ENCODE measurements around the gene DENND1B.
"Not testable (repeated sequence)": the region's sequence is repeated elsewhere in the genome, so short reads cannot be mapped to it uniquely, and the experiment has no call there.

The DENND1B gene

GRCh38 chr1:197744979-197745378 is 30.3 kb downstream of the DENND1B start:
- no peak for DNase-seq (ENCODE audit: low read depth)

- no peak for DNase-seq (ENCODE audit: low read depth)
These were observed 31.7 kb downstream of the DENND1B start for GRCh38 chr1:197743578-197743977.

- DNase-seq (ENCODE audit: low read depth), result no peak
These were observed 34.3 kb downstream of the DENND1B start for GRCh38 chr1:197740992-197741391.

GRCh38 chr1:197738927-197739326 is 36.4 kb downstream of the DENND1B start:
- no peak for DNase-seq (ENCODE audit: low read depth)

GRCh38 chr1:197737916-197738315 is 37.4 kb downstream of the DENND1B start:
- no peak for DNase-seq (ENCODE audit: low read depth)

- DNase-seq (ENCODE audit: low read depth), result no peak
These were observed 38.6 kb downstream of the DENND1B start for GRCh38 chr1:197736685-197737084.

GRCh38 chr1:197735461-197735860 is 39.8 kb downstream of the DENND1B start:
- DNase-seq (ENCODE audit: low read depth), result no peak

- no peak for DNase-seq (ENCODE audit: low read depth)
These were observed 42.0 kb downstream of the DENND1B start for GRCh38 chr1:197733324-197733723.

- DNase-seq (ENCODE audit: low read depth), result no peak
These were observed 43.1 kb downstream of the DENND1B start for GRCh38 chr1:197732187-197732586.

GRCh38 chr1:197731449-197731848 is 43.8 kb downstream of the DENND1B start:
- no peak for DNase-seq (ENCODE audit: low read depth)

GRCh38 chr1:197725976-197726375 is 49.3 kb downstream of the DENND1B start:
- DNase-seq (ENCODE audit: low read depth), result no peak

GRCh38 chr1:197725044-197725443 is 50.2 kb downstream of the DENND1B start:
- DNase-seq (ENCODE audit: low read depth), result no peak

- no peak for DNase-seq (ENCODE audit: low read depth)
These were observed 59.5 kb downstream of the DENND1B start for GRCh38 chr1:197715806-197716205.

GRCh38 chr1:197706601-197707000 is 68.7 kb downstream of the DENND1B start:
- no peak for DNase-seq (ENCODE audit: low read depth)

GRCh38 chr1:197705941-197706340 is 69.3 kb downstream of the DENND1B start:
- DNase-seq (ENCODE audit: low read depth), result no peak

GRCh38 chr1:197700688-197701087 is 74.6 kb downstream of the DENND1B start:
- not testable (repeated sequence) for DNase-seq (ENCODE audit: low read depth)

- no peak for DNase-seq (ENCODE audit: low read depth)
These were observed 78.9 kb downstream of the DENND1B start for GRCh38 chr1:197696372-197696771.

- no peak for DNase-seq (ENCODE audit: low read depth)
These were observed 79.3 kb downstream of the DENND1B start for GRCh38 chr1:197695961-197696360.

- DNase-seq (ENCODE audit: low read depth), result no peak
These were observed 82.3 kb downstream of the DENND1B start for GRCh38 chr1:197692965-197693364.

- no peak for DNase-seq (ENCODE audit: low read depth)
These were observed 83.5 kb downstream of the DENND1B start for GRCh38 chr1:197691816-197692215.

GRCh38 chr1:197690074-197690473 is 85.2 kb downstream of the DENND1B start:
- no peak for DNase-seq (ENCODE audit: low read depth)

- DNase-seq (ENCODE audit: low read depth), result no peak
These were observed 87.0 kb downstream of the DENND1B start for GRCh38 chr1:197688233-197688632.

- no peak for DNase-seq (ENCODE audit: low read depth)
These were observed 88.5 kb downstream of the DENND1B start for GRCh38 chr1:197686702-197687355.

- DNase-seq (ENCODE audit: low read depth), result no peak
These were observed 89.0 kb downstream of the DENND1B start for GRCh38 chr1:197686231-197686630.
